Left forelimb (tissue), 1 donor: ENCODE measurements around the gene GPR161.
A peak's percentile ranks its signal among the peaks of the same experiment; 100 is the strongest.

Experiments used
- DNase-seq: peaks from one replicate; pipeline ENCODE4 v3.0.0-alpha.2; 2018; ENCODE audit warnings: low spot score

Gene GPR161

GRCh38 chr1:168148916-168149315 lies 12.2 kb upstream of the GPR161 start:
- DNase-seq, result no peak

GRCh38 chr1:168146626-168147025 lies 9.9 kb upstream of the GPR161 start:
- DNase-seq, result no peak

GRCh38 chr1:168146160-168146539 lies 9.4 kb upstream of the GPR161 start:
- no peak for DNase-seq

- DNase-seq, result peak; percentile 84
Measured at GRCh38 chr1:168145184-168146159, 8.7 kb upstream of the GPR161 start.

- no peak for DNase-seq
Measured at GRCh38 chr1:168141871-168142385, 5.2 kb upstream of the GPR161 start.

- no peak for DNase-seq
Measured at GRCh38 chr1:168139070-168139469, 2.3 kb upstream of the GPR161 start.

- DNase-seq, result no peak
Measured at GRCh38 chr1:168138134-168138533, 1.4 kb upstream of the GPR161 start.

- no peak for DNase-seq
Measured at GRCh38 chr1:168137515-168137821, 738 bp upstream of the GPR161 start.

- peak; percentile 73 for DNase-seq
Measured at GRCh38 chr1:168135921-168136708, 615 bp downstream of the GPR161 start.

- DNase-seq, result no peak
Measured at GRCh38 chr1:168135116-168135920, 1.4 kb downstream of the GPR161 start.

GRCh38 chr1:168134642-168135041 lies 2.1 kb downstream of the GPR161 start:
- DNase-seq, result no peak

GRCh38 chr1:168134132-168134531 lies 2.6 kb downstream of the GPR161 start:
- no peak for DNase-seq

- no peak for DNase-seq
Measured at GRCh38 chr1:168129933-168130332, 6.8 kb downstream of the GPR161 start.

- DNase-seq, result no peak
Measured at GRCh38 chr1:168127503-168127902, 9.2 kb downstream of the GPR161 start.

GRCh38 chr1:168125051-168125450 lies 11.7 kb downstream of the GPR161 start:
- no peak for DNase-seq

- DNase-seq, result no peak
Measured at GRCh38 chr1:168121401-168122011, 15.2 kb downstream of the GPR161 start.

- DNase-seq, result no peak
Measured at GRCh38 chr1:168119750-168120149, 17.0 kb downstream of the GPR161 start.

- DNase-seq, result no peak
Measured at GRCh38 chr1:168116327-168116799, 20.4 kb downstream of the GPR161 start.

GRCh38 chr1:168114845-168115244 lies 21.9 kb downstream of the GPR161 start:
- no peak for DNase-seq

- no peak for DNase-seq
Measured at GRCh38 chr1:168112673-168113305, 23.9 kb downstream of the GPR161 start.
